HepG2 (cell line): ENCODE data around the gene ARRDC1. TPM values are rescaled to one million over a fixed set of nuclear protein-coding genes. Genes with fewer than 3 reads are reported as not detected.

Experiments used
- ATF4 ChIP-seq, 2 experiments: fragments of 450-650 bp in 1 of 2; sonication (generic) in 1 of 2; formaldehyde crosslinking; IDR thresholded peaks; 2 replicates each; pipeline versions ENCODE4 v1.5.0 to v1.8.0; 2020 to 2022; ENCODE audit warnings: mild to moderate bottlenecking in 1 of 2, missing genetic modification reagents in 1 of 2
- ETV5 ChIP-seq: IDR thresholded peaks from 2 replicates; pipeline ENCODE4 v1.6.1; 2018; ENCODE audit warnings: missing biosample characterization, missing genetic modification reagents, inconsistent platforms, borderline replicate concordance
- ETV6 ChIP-seq: sonication (generic); formaldehyde crosslinking; conservative IDR thresholded peaks from 2 replicates; pipeline ENCODE4 v1.4.0; 2020; ENCODE audit warnings: missing genetic modification reagents
- HOXA3 ChIP-seq: sonication (generic); formaldehyde crosslinking; IDR thresholded peaks from 2 replicates; pipeline ENCODE4 v1.5.0; 2020; ENCODE audit warnings: missing genetic modification reagents
- HOXA9 ChIP-seq: sonication (generic); formaldehyde crosslinking; IDR thresholded peaks from 2 replicates; pipeline ENCODE4 v1.8.1; 2022; ENCODE audit warnings: missing genetic modification reagents, mild to moderate bottlenecking, moderate library complexity, borderline replicate concordance
- KDM1A ChIP-seq: IDR thresholded peaks from 2 replicates; pipeline ENCODE4 v1.6.1; 2016; ENCODE audit warnings: missing compliant biosample characterization
- KDM4B ChIP-seq: sonication (generic); formaldehyde crosslinking; IDR thresholded peaks from 2 replicates; pipeline ENCODE4 v1.4.0; 2020; ENCODE audit warnings: missing genetic modification reagents
- MLLT10 ChIP-seq: sonication (generic); formaldehyde crosslinking; IDR thresholded peaks from 2 replicates; pipeline ENCODE4 v1.4.0; 2020; ENCODE audit warnings: missing genetic modification reagents
- NCOA5 ChIP-seq: sonication (generic); formaldehyde crosslinking; IDR thresholded peaks from 2 replicates; pipeline ENCODE4 v1.4.0; 2020; ENCODE audit warnings: missing genetic modification reagents
- NFE2L2 ChIP-seq: fragments of 150-350 bp; IDR thresholded peaks from 2 replicates; pipeline ENCODE4 v1.6.1; 2014; ENCODE audit warnings: low read length
- PITX1 ChIP-seq: sonication (generic); formaldehyde crosslinking; IDR thresholded peaks from 2 replicates; pipeline ENCODE4 v1.5.1; 2020; ENCODE audit warnings: mild to moderate bottlenecking, missing genetic modification reagents
- TBX2 ChIP-seq: sonication (generic); formaldehyde crosslinking; IDR thresholded peaks from 2 replicates; pipeline ENCODE4 v1.5.0; 2020; ENCODE audit warnings: missing genetic modification reagents, mild to moderate bottlenecking, borderline replicate concordance
- ZFP82 ChIP-seq: sonication (generic); formaldehyde crosslinking; IDR thresholded peaks from 2 replicates; pipeline ENCODE4 v1.5.1; 2020; ENCODE audit warnings: mild to moderate bottlenecking, missing genetic modification reagents, borderline replicate concordance
- ZFY ChIP-seq: sonication (generic); formaldehyde crosslinking; IDR thresholded peaks from 2 replicates; pipeline ENCODE4 v1.4.0; 2020; ENCODE audit warnings: missing genetic modification reagents
- ZNF136 ChIP-seq: sonication (generic); formaldehyde crosslinking; IDR thresholded peaks from 2 replicates; pipeline ENCODE4 v1.8.1; 2022; ENCODE audit warnings: low read depth, mild to moderate bottlenecking, moderate library complexity, missing genetic modification reagents
- ZNF17 ChIP-seq: sonication (generic); formaldehyde crosslinking; IDR thresholded peaks from 2 replicates; pipeline ENCODE4 v1.5.0; 2020; ENCODE audit warnings: mild to moderate bottlenecking, missing genetic modification reagents
- ZNF44 ChIP-seq: sonication (generic); formaldehyde crosslinking; IDR thresholded peaks from 2 replicates; pipeline ENCODE4 v1.5.1; 2020; ENCODE audit warnings: mild to moderate bottlenecking, missing genetic modification reagents
- ZNF687 ChIP-seq: sonication (generic); formaldehyde crosslinking; IDR thresholded peaks from 2 replicates; pipeline ENCODE4 v1.5.1; 2020; ENCODE audit warnings: mild to moderate bottlenecking, missing genetic modification reagents, moderate library complexity
- ZNF891 ChIP-seq: sonication (generic); formaldehyde crosslinking; IDR thresholded peaks from 2 replicates; pipeline ENCODE4 v1.5.0; 2020; ENCODE audit warnings: mild to moderate bottlenecking, missing genetic modification reagents
- polyA plus RNA-seq, 8 experiments: library from polyadenylated mRNA; depleted of rRNA in 3 of 8; stranded (reverse) in 7 of 8; unstranded in 1 of 8; fragments of >200 nt; fragmentation: Illumina TruSeq in 4 of 8; extraction: Trizol in 4 of 8; gene quantifications; 2 replicates each; pipeline versions ENCODE4 v1.2.1 to v1.2.3, GENCODE V29; 2011 to 2016; ENCODE audit warnings: low read depth in 4 of 8, missing spikeins in 1 of 8, mixed read lengths in 1 of 8; ENCODE audit not compliant: insufficient read depth in 1 of 8
- total RNA-seq, 5 experiments: library from RNA; depleted of rRNA; stranded (reverse); fragments of >200 nt; fragmentation: Illumina TruSeq; extraction: Trizol; gene quantifications; 2 replicates each; pipeline ENCODE4 v1.2.3, GENCODE V29; 2016; ENCODE audit warnings: low read depth in 1 of 5
- TF ChIP-seq, protein P1 (sequence below): sonication (generic); formaldehyde crosslinking; IDR thresholded peaks from 2 replicates; pipeline ENCODE4 v1.4.0; 2020; ENCODE audit warnings: missing genetic modification reagents; ENCODE audit errors: not compliant biosample characterization
- TF ChIP-seq, protein P2 (sequence below): IDR thresholded peaks from 2 replicates; pipeline ENCODE4 v1.6.1; 2018; ENCODE audit warnings: missing genetic modification reagents, mild to moderate bottlenecking, missing compliant biosample characterization
- TF ChIP-seq, protein P3 (sequence below): sonication (generic); formaldehyde crosslinking; IDR thresholded peaks from 2 replicates; pipeline ENCODE4 v1.8.0; 2022; ENCODE audit warnings: missing genetic modification reagents, low read depth, mild to moderate bottlenecking, borderline replicate concordance

Gene ARRDC1
- total and polyA plus RNA-seq, 2 of the 13 experiments (the other 11 are each of a cell fraction or from before 2014, with no cell fraction given): 21.7 to 44.4 TPM

DNA sequence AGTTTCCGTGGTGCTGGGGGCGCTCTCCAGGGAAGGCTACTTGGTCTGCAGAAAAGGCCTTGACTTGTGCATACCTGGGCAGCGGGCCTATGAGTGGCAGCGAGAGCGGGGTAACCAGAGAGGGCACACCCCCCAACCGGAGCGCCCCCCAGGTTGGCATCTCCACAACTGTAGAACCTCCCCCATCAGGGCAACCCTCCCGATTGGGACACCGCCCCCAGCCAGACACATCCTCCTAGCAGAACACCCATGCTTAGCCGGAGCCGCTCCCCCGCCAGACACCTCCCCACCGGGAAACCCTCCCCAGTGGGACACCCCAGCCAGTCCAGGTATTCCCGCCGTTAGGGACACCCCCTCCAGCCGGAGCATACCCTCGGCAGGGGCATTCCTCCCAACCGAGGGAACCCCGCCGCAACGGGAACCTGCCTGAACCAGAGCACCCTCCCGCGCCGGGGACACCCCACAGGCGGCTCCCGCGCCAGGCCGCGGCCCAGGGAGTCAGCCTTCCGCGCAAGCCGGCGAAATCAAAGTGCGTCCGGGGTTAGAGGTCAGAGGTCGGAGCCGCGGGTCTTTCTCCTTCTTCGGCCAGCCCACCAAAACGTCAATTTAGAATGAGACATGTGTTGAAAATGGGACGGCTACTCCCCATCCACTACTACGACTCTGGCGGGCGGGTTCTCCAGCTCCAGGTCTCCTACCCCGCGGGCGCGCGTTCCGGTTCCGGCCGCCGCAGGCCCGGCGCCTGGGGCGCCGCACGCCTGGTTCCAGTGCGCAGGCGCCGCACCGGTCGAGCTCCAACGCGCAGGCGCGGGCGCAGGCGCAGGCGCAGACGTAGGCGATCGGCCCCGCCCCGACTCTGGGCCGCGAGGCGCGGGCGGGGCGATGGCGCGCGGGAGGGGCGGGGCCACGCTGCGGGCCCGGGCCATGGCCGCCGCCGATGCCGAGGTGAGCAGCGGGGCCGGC lies 12.9 kb downstream of the ARRDC1 start, which contains the start of gene EHMT1 (continued):
- TF ChIP-seq, protein P1, sequence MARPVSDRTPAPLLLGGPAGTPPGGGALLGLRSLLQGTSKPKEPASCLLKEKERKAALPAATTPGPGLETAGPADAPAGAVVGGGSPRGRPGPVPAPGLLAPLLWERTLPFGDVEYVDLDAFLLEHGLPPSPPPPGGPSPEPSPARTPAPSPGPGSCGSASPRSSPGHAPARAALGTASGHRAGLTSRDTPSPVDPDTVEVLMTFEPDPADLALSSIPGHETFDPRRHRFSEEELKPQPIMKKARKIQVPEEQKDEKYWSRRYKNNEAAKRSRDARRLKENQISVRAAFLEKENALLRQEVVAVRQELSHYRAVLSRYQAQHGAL (CRISPR knock-in tag): peak; percentile 77
- TF ChIP-seq ZFP82 (CRISPR knock-in tag) (no peak; the same call in 1 of the 2 replicates), PITX1 (CRISPR knock-in tag) (peak; percentile 30; the same call in 1 of the 2 replicates), KDM4B (CRISPR knock-in tag) (peak; percentile 67; the same call in 1 of the 2 replicates), ETV6 (CRISPR knock-in tag) (peak; percentile 63; the same call in 1 of the 2 replicates), ATF4 (CRISPR knock-in tag; IDR thresholded peaks at IDR 0.05) (peak in 1 of 2 experiments; percentile 14; a peak in 1 of 4 replicates), HOXA3 (CRISPR knock-in tag) (peak; percentile 57; the same call in 1 of the 2 replicates), ZNF891 (CRISPR knock-in tag) (peak; percentile 18; the same call in 1 of the 2 replicates), TBX2 (CRISPR knock-in tag) (peak; percentile 65), HOXA9 (CRISPR knock-in tag) (no peak), NCOA5 (CRISPR knock-in tag) (no peak), ZNF44 (CRISPR knock-in tag) (peak; percentile 48; the same call in 1 of the 2 replicates), MLLT10 (CRISPR knock-in tag) (no peak), ZFY (CRISPR knock-in tag) (peak; percentile 96), ZNF17 (CRISPR knock-in tag) (no peak), KDM1A (CRISPR knock-in tag) (no peak), ZNF687 (CRISPR knock-in tag) (peak; percentile 81), ETV5 (no peak), ZNF136 (CRISPR knock-in tag) (no peak), NFE2L2 (no peak)
- TF ChIP-seq, protein P2, sequence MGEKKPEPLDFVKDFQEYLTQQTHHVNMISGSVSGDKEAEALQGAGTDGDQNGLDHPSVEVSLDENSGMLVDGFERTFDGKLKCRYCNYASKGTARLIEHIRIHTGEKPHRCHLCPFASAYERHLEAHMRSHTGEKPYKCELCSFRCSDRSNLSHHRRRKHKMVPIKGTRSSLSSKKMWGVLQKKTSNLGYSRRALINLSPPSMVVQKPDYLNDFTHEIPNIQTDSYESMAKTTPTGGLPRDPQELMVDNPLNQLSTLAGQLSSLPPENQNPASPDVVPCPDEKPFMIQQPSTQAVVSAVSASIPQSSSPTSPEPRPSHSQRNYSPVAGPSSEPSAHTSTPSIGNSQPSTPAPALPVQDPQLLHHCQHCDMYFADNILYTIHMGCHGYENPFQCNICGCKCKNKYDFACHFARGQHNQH (CRISPR knock-in tag): peak; percentile 54; the same call in 1 of the 2 replicates
- TF ChIP-seq, protein P3, sequence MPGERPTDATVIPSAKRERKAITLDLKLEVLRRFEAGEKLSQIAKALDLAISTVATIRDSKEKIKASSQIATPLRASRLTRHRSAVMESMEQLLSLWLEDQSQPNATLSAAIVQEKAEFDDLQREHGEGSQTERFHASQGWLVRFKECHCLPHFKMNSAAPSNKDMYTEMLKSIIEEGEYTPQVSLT (CRISPR knock-in tag): no peak
